ENCODE data around the gene QRICH1. TPM values are rescaled to one million over a fixed set of nuclear protein-coding genes. Genes with fewer than 3 reads are reported as not detected.

QRICH1 gene
- total RNA-seq, 4 donors from 2014 or later = 66.2 to 171 (median 81.8) TPM

- TF ChIP-seq POLR2AphosphoS5 (IDR thresholded peaks at IDR 0.05) = no peak
- TF ChIP-seq, protein P1, sequence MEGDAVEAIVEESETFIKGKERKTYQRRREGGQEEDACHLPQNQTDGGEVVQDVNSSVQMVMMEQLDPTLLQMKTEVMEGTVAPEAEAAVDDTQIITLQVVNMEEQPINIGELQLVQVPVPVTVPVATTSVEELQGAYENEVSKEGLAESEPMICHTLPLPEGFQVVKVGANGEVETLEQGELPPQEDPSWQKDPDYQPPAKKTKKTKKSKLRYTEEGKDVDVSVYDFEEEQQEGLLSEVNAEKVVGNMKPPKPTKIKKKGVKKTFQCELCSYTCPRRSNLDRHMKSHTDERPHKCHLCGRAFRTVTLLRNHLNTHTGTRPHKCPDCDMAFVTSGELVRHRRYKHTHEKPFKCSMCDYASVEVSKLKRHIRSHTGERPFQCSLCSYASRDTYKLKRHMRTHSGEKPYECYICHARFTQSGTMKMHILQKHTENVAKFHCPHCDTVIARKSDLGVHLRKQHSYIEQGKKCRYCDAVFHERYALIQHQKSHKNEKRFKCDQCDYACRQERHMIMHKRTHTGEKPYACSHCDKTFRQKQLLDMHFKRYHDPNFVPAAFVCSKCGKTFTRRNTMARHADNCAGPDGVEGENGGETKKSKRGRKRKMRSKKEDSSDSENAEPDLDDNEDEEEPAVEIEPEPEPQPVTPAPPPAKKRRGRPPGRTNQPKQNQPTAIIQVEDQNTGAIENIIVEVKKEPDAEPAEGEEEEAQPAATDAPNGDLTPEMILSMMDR (IDR thresholded peaks at IDR 0.05) = no peak
- H3K4me1 ChIP-seq = peaks cover 0 to 61% (median 22%) of the 10 kb centered on the region in 3 donors
- WGBS, 2 donors (ENCODE audit: low coverage in 1 of 2) = 100% methylated on average over 1 of the region's 6 CpGs; no CpG with 5 or more reads in 1 of the 2 donors
- ATAC-seq = no peak
- H3K9me3 ChIP-seq = no peaks in the 10 kb centered on the region
- H3K36me3 ChIP-seq = peaks cover 0 to 52% of the 10 kb centered on the region in 2 donors
- H3K4me3 ChIP-seq = no peak overlapping the region
- H3K27ac ChIP-seq = peak overlapping the region in 1 of 4 donors; percentile 88
- H3K27me3 ChIP-seq = no peaks in the 10 kb centered on the region
These were observed 77.2 kb downstream of the QRICH1 start for GRCh38 chr3:49016414-49017228.

DNA sequence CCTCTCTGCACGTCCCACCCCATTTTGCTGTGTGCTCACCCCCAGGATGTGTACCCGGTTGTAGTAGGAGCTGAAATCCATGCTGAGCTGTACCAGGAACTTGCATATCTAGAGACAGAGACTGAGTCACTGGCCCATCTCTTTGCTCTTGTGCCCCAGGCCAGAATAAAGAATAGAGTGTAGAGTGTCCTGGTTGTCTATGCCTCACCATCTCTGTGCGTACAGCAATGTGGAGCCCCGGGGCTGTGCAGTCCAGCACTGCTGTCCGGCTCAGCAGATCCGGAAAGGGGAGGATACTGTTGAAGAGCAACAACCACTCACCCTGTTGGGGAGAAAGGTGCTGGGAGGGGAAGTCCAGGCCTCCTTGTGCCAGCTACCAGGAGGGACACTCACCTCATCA, 78.1 kb downstream of the QRICH1 start:
- H3K4me3 ChIP-seq = no peak overlapping the region
- no peak overlapping the region for H3K27ac ChIP-seq
- H3K27me3 ChIP-seq = no peaks in the 10 kb centered on the region
- WGBS, 2 donors (ENCODE audit: low coverage in 1 of 2) = 20 to 70% methylated on average over 1 to 2 of the region's 6 CpGs
- H3K36me3 ChIP-seq = peaks cover 0 to 58% of the 10 kb centered on the region in 2 donors
- no peak for ATAC-seq
- peaks cover 0 to 65% (median 22%) of the 10 kb centered on the region in 3 donors for H3K4me1 ChIP-seq
- no peaks in the 10 kb centered on the region for H3K9me3 ChIP-seq
- no peak for TF ChIP-seq POLR2AphosphoS5 (IDR thresholded peaks at IDR 0.05)
- no peak for TF ChIP-seq POLR2A (IDR thresholded peaks at IDR 0.05)
- TF ChIP-seq, protein P1 (IDR thresholded peaks at IDR 0.05) = no peak
- TF ChIP-seq EP300 (IDR thresholded peaks at IDR 0.05) = no peak

DNA sequence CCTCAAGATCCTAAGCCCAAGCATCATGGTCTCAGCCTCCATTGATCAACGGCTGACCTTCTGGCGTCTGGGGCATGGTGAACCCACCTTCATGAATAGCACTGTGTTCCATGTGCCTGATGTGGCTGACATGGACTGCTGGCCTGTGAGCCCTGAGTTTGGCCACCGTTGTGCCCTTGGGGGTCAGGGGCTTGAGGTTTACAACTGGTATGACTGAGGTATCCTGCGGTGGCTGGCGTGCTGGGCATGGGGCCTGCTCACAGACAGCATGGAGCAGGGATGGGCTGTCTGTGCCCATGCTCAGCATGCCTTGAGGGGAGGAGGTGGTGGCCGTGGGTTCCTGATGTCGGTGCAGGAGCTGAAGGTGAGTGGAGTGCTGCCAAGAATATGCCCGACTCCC, 78.8 kb downstream of the QRICH1 start:
- no peaks in the 10 kb centered on the region for H3K27me3 ChIP-seq
- no peak for ATAC-seq
- TF ChIP-seq POLR2A (IDR thresholded peaks at IDR 0.05) (no peak), POLR2AphosphoS5 (IDR thresholded peaks at IDR 0.05) (no peak), EP300 (IDR thresholded peaks at IDR 0.05) (no peak)
- TF ChIP-seq, protein P1 (IDR thresholded peaks at IDR 0.05) = no peak
- H3K36me3 ChIP-seq = peaks cover 0 to 58% of the 10 kb centered on the region in 2 donors
- 60% methylated on average over 1 of the region's 8 CpGs; no CpG with 5 or more reads in 1 of the 2 donors for WGBS, 2 donors (ENCODE audit: low coverage in 1 of 2)
- no peak overlapping the region for H3K27ac ChIP-seq
- peaks cover 0 to 64% (median 16%) of the 10 kb centered on the region in 3 donors for H3K4me1 ChIP-seq
- no peak overlapping the region for H3K4me3 ChIP-seq
- no peaks in the 10 kb centered on the region for H3K9me3 ChIP-seq

- ATAC-seq = no peak
- H3K9me3 ChIP-seq = no peaks in the 10 kb centered on the region
- H3K27ac ChIP-seq = no peak overlapping the region
- H3K4me1 ChIP-seq = peaks cover 0 to 64% (median 11%) of the 10 kb centered on the region in 3 donors
- H3K4me3 ChIP-seq = no peak overlapping the region
- 90 to 93% methylated on average over 5 to 6 of the region's 24 CpGs for WGBS, 2 donors (ENCODE audit: low coverage in 1 of 2)
- H3K36me3 ChIP-seq = peaks cover 0 to 67% of the 10 kb centered on the region in 2 donors
- TF ChIP-seq POLR2A (IDR thresholded peaks at IDR 0.05) = no peak
- TF ChIP-seq EP300 (IDR thresholded peaks at IDR 0.05) = no peak
- TF ChIP-seq, protein P1 (IDR thresholded peaks at IDR 0.05) = peak in 3 of 4 experiments; percentile 43 to 61 (median 46)
- H3K27me3 ChIP-seq = no peaks in the 10 kb centered on the region
These were observed 79.9 kb downstream of the QRICH1 start for GRCh38 chr3:49013738-49014660.

All from gastroesophageal sphincter (tissue), 4 donors.